Germinal center (tissue), 1 donor: Measurements from ENCODE around the gene QSER1.
"Not testable (repeated sequence)": the region's sequence is repeated elsewhere in the genome, so short reads cannot be mapped to it uniquely, and the experiment has no call there.

Source experiments
- DNase-seq: peaks from one replicate; pipeline ENCODE4 v3.0.0; 2012; ENCODE audit warnings: mixed read lengths, low spot score

Gene QSER1

DNA sequence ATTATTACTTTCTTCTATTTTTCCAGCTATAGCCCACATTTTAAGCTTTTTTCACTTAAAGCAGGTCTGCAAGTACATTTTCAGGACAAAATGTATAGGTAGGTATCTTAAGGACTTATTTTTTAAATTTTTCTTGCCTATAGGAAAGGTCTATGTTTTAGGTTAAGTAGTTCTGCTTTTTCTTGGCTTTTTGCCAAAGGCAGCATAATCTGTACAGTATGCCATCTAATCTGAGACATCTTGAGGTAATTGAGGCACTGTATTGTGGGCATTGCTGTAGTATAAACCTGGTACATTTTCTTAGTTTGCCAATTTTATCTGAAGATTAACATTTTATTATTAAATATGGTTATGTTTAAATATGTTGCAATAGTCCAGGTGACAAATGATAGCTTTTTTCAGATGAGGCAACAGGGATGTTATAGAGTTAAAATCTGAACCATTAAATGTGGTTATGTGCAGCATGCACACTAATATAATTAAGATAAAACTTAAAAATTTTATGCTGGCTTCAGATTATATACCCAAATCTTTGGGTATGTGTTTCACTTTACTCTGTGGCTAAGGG, 42.9 kb downstream of the QSER1 start:
- DNase-seq, result no peak

DNA sequence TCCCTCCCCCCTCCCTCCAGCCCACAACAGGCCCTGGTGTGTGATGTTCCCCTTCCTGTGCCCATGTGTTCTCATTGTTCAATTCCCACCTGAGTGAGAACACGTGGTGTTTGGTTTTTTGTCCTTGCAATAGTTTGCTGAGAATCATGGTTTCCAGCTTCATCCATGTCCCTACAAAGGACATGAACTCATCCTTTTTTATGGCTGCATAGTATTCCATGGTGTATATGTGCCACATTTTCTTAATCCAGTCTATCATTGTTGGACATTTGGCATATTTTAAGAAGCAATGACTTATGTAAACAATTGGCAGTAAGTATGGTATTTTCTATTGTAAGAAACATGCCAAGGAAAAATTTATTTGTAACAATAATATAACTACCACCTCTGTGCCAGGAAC, 43.6 kb downstream of the QSER1 start:
- not testable (repeated sequence) for DNase-seq

DNA sequence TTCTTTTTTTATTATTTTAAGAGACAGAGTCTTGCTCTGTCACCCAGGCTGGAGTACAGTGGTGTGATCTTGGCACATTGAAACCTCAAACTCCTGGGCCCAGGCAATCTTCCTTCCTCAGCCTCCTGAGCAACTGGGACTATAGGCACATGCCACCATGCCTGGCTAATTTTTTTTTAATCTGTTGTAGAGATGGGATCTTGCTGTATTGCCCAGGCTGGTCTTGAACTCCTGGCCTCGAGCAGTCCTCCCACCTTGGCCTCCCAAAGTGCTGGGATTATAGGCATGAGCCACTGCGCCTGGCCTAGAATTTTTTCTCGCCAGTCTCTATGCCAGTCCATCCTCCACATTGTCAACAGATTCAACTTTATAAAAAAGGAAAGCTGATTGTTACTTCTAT, 44.7 kb downstream of the QSER1 start:
- DNase-seq, result not testable (repeated sequence)

DNA sequence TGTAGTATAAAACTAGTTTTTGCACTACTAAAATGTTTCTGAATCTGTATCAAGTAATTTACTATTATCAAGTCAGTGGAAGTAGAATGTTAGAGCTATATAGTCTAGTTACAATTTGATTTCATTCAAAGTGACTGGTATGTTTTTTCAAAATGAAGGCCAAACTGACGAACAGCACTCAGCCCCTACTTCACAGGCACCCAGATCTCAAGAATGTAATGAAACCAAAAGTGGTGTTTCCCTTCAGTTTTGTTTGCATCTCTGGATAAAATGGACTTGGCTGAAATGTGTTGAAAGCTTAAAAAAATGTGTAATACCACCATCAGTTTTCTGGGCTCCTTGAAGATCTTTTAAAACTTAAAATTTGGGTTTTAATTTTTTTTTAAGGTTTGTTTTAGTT, 46.4 kb downstream of the QSER1 start:
- DNase-seq, result no peak

DNA sequence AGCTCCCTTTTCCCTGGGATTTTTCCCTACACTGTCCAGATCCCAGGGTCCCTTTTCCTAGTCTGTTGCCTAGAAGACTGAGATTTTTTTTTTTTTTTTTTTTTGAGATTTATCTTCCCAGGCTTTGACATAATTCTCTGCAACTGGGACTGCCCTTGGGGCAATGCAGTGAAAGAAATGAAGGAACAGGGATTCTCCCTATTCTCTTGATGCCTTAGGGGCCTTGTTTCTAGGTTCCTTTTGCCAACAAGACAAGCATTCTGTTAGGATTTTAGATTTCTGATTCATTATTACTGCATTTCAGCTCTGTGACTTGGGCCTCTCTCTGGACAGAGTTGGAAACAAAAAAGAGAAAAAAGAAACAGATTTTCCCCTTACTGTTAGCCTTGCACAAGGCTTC, 47.3 kb downstream of the QSER1 start:
- no peak for DNase-seq

DNA sequence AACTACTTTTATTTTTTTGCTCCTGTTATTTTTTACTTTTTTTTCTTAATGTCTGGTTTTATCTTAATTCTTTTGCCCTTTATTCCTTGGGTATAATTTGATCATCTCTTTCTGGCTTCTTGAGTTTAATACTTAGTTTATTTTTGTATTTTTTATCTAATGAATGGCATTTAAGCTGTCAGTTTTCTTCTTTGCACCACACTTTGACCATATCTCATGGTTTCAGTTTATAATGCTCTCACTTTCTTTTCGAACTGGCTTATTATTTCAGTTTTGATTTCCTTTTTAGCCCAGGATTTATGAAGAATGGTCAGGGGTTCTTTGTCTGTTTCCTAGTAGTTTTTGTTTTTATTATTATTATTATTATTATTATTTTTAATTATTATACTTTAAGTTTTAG, 48.3 kb downstream of the QSER1 start:
- no peak for DNase-seq

DNA sequence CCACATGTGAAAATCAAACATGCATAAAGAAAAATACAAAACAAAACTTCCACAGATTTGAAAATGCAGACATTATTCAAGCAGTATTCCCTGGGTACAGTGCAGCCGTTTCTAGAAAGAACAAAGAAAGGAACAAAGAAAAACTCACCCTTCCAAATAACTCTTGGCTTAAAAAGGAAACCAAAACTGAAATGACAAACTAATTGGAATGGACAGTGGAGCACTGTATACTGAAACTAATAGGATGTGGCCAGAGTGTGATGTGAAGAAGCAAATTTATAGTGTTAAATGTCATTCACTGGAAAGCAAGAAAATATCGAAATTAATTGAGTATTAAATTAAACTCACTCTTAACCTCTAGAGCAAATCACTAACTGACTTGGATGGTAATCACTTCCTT, 55.4 kb downstream of the QSER1 start:
- no peak for DNase-seq

DNA sequence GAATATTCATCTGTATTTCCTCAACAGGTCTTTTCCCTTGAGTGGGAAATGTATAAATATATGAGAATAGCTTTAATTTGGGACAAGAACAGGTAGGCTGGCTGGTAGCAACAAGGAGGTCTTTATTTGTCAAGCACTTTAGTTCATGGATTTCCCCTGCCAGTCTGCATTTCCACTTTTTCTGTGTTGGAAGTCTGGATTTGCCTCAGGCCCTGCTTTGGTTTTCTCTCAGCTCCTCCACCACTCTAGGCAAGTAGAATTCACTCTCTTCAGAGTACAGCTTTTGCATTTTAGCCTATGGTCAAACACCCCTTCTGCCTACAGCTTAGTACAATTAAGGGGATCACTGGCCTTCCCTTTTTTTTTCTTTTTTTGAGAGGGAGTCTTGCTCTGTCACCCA, 57.1 kb downstream of the QSER1 start:
- DNase-seq, result no peak

DNA sequence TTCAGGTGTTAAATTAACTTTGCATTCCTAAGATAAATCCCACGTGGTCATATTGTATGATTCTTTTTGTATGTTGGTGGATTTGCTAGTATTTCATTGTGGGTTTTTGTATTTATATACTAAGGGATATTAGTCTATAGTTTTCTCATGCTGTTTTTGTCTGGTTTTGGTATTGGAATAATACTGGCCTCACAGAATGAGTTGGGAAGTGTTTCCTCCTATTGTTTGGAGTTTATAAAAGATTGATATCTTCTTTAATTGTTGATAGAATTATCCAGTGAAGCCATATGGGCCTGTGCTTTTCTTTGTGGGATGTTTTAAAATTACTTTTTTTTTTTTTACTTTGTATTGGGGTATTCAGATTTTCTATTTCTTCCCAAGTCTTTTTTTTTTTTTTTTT, 59.8 kb downstream of the QSER1 start:
- no peak for DNase-seq

DNA sequence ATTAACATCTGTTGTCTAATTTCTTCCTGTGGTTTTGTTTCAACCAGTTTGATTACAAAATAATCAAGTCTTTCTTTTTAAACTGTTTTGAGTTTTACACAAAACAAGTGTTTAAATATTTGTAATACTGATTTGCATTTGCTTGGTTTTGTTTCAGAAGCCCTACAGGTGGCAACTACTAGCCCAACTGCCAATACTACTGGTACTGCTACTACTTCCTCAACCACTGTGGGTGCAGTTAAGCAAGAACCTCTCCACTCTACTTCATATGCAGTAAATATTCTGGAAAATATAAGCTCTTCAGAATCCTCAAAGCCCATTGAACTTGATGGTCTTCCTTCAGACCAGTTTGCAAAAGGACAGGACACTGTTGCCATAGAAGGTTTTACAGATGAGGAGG, 61.1 kb downstream of the QSER1 start:
- no peak for DNase-seq

DNA sequence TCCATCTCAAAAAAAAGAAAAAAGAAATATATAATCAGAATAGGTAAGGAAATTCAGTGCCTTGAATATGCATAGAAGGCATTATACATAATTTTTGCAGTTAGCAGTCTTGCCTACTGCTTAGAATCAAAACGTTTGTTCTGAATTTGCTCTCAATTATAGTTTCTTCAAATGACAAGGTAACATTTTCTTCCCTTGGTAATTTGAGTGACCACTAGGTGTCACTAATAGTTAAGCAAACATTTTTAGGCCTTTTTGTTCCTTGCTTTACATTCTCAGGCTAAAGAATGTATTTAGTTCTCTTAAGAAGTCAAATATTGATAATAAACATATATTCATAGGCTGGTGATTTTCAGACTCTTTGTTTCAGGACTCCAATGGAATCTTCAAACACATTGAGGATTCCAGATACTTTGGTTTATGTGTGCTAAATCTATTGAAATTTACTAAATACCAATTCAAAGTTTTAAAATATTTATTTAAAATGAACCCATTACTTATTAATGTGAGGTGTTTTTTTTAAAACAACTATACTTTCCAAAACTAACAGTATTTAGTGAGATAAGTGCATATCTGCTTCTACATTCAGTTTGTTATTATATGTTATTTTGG, 68.0 kb downstream of the QSER1 start:
- peak; percentile 10 for DNase-seq

DNA sequence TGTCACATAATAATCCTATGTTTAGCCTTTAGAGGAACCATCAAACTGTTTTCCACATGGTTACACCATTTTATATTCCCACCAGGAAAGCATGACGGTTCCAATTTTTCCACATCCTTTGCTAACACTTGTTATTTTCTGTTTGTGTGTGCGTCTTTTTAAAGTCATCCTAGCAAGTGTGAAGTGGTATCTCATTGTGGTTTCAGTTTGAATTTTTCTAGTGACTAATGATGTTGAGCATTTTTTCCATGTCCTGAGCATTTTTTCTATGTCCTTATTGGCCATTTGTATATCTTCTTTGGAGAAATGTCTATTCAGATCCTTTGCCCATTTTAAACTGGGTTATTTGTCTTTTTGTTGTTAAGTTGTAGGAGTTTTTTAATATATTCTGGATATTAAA, 69.4 kb downstream of the QSER1 start:
- DNase-seq, result no peak

DNA sequence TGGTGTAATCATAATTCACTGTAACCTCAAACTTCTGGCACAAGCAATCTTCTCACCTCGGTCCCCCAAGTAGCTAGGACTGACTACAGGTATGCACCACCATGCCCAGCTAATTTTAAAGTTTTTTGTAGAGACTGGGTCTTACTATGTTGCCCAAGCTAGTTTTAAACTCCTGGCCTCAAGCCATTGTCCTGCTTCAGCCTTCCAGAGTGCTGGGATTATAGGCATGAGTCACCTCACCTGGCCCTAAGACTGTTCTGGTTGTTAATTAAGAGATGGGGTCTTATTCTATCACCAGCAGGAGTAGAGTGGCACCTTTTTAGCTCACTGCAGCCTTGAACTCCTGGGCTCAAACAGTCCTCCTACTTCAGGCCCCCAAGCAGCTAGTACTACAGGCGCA, 71.1 kb downstream of the QSER1 start:
- no peak for DNase-seq

DNA sequence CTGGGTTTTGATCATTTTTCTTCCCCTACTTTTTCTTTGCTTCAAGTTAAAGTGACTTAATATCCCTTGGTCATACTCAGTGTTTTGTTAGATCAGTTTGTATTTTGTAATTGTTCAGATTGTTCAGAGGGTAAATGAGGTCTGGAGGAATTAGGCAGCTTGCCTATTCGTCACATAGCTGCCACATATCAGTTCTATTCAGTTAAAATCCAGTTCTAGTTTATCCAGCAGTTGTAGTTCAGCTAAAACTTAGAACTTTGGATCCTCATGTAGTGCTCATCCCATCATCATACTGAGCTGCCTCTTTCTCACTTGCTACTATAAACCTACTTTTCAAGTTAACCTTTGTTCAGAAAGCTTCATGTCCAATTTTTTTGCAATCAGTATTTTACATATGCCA, 75.9 kb downstream of the QSER1 start:
- DNase-seq, result no peak

DNA sequence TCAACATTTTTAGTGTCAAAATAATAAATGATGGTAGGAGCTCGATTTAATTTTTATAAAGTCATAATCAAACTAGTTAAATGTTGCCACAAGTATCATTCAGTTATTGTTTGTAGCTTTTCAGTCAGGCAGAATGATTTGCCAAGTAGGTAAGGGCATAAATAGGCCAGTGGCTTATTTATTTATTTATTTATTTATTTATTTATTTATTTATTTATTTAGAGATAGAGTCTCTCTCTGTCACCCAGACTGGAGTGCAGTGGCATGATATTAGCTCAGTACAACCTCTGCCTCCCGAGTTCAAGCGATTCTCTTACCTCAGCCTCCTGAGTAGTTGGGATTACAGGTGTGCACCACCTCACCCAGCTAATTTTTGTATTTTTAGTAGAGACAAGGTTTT, 79.6 kb downstream of the QSER1 start:
- not testable (repeated sequence) for DNase-seq

DNA sequence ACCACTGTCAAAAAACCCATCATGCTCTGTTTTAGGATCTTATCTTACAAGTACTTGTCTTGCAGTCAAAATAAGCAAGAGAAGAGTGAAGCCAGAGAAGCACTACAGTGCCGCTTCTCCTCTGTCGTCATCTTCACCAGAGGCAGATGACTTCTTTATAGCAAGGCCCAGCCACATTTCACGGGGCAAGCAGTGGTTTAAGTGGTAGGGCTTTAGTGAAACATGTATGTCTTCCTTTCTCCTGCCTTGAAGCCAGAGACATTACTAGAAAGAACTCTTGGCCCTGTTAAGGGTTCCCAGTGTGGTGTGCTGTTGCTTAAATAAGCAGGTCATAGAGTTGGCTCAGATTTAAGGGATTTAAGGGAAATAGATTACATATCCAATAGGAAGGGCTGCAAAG, 80.2 kb downstream of the QSER1 start:
- DNase-seq, result no peak

DNA sequence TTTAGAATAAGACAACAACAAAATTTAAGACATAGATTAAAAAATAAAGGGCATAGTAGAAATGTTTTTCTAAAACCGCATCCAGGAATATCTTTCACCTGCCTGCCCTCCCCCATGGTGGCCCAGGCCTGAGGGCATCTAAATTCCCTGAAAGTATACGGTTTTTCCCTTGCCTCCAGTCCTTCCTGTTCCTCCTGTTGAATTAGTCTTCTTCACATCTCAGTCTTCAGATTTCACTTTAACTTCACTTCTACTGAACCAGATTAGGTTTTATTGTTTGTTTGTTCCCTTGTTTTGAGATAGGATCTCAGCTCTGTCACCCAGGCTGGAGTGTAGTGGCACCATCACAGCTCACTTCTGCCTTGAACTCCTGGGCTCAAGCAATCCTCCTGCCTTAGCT, 90.0 kb downstream of the QSER1 start:
- DNase-seq, result no peak

DNA sequence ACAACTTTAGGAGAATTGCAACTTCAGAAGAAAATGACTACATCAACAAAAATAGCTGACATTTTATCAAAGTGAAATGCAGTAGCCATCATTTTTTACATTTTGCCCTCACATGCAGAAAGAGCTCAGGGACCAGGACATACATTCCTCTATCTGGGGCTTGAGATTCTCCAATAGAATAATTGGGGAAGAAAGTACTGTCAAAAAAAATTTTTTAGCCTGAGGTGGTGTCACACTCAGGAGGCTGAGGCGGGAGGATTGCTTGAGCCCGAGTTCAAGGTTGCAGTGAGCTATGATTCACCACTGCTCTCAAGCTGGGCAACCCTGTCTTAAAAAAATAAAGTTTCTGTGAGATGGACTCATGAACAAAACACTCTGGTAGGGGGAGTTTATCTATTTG, 90.9 kb downstream of the QSER1 start:
- no peak for DNase-seq

DNA sequence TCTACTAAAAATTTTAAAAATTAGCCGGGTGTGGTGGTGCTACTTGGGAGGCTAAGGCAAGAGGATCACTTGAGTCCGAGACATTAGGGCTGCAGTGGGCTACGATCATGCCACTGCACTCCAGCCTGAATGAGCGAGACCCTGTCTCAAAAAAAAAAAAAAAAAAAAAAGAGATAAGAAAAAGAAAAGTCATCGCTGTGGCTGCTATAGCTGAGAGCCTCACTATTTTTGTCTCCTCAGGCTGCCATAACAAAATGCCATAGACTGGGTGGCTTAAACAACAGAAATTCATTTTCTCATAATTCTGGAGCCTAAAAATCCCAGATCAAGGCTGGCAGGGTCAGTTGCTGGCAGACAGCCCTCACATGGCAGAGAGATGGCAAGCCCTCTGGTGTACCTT, 93.0 kb downstream of the QSER1 start:
- no peak for DNase-seq

DNA sequence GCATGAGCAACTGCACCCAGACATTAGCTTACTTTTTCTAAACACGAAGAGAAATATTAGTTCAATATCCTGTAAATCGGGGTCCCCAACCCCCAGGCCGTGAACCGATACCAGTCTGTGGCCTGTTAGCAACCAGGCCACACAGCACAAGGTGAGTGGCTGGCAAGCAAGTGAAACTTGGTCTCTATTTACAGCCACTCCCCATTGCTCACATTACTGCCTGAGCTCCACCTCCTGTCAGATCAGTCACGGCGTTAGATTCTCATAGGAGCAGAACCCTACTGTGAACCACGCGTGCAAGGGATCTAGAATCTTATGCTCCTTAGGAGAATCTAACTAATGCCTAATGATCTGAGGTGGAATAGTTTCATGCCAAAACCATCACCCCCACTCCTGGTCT, 95.2 kb downstream of the QSER1 start:
- no peak for DNase-seq

DNA sequence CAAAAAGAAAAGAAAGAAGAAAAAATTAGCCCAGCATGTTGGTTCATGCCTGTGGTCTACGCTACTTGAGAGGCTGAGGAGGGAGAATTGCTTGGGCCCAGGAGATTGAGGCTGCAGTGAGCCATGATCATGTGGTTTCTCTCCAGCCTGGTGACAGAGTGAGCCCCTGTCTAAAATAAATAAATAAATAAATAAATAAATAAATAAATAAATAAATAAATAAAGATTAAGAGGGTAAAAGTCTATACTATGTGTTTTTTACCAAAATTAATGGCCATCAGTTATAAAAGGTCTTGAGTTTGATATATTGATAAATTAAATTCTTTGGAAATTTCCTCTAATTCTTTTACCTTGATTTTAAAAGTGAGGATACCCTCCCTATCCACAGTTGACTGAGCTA, 97.9 kb downstream of the QSER1 start:
- DNase-seq, result no peak

DNA sequence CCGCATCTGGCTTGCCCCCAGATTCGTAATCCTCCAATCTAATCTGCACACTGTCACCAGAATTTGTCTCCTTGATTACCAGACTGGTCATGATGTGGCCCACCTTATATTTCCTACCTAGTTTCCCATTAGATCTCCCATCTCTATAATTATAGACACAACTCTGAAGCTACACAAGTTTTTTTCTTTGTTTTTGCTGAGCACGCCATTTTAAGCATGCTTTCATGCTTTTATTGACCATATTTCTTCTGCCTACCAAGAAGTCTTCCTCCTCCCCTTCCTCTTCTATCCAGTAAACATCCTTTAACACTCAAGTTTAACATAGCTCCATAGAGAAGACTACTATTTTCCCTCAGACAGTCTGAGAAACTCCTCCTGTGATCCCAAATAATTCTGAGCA, 98.8 kb downstream of the QSER1 start:
- DNase-seq, result no peak

DNA sequence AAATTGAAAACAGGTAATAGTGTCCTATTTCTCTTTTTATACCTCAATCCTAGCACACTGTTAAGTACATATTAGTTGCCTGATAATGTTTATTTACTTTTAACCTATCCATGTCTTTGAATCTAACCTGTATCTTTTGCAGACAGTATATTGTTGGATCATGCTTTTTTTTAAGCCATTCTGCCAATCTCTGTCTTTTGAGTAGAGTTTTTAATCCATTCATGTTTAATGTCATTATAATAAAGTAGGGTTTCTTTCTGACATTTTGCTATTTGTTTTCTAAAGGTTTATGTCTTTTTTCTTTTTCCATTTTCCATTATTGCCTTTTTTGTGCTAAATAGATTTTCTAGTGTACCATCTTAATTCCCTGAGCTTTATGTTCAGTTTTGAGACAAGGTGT, 99.3 kb downstream of the QSER1 start:
- DNase-seq, result no peak

DNA sequence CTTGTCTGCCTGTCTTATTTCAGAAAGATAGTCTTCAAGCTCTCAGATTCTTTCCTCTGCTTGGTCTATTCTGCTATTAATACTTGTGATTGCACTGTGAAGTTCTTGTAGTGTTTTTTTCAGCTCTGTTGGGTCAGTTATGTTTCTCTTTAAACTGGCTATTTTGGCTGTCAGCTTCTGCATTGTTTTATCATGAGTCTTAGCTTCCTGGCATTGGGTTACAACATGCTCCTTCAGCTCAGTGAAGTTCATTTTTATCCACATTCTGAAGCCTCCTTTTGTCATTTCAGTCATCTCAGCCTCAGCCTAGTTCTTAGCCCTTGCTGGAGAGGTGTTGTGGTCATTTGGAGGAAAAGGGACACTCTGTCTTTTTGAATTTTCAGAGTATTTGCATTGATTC, 107.6 kb downstream of the QSER1 start:
- no peak for DNase-seq

DNA sequence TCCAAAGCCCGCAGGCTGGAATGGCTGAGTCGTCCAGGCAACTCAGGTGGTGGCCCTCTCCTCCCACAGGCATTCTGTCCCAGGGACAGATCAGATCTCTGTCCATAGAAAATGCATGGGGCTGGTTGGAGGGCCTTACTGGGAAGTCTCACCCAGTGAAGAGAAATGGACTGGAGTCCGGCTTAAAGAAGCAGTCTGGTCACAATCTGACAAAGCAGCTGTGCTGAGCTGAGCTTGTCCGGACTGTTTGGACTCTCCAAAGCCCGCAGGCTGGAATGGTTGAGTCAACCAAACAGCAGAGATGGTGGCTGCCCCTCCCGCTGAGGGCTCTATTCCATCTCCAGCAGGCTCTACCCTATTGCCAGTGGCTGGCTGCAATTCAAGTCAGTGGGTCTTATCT, 108.7 kb downstream of the QSER1 start:
- no peak for DNase-seq
